Measurements from ENCODE around the gene ZCCHC7.
"Not testable (repeated sequence)": the region's sequence is repeated elsewhere in the genome, so short reads cannot be mapped to it uniquely, and the experiment has no call there.

Gene ZCCHC7

GRCh38 chr9:37301042-37301853 lies 180.9 kb downstream of the ZCCHC7 start:
- no peak for DNase-seq

GRCh38 chr9:37301854-37302172 lies 181.4 kb downstream of the ZCCHC7 start:
- DNase-seq: no peak

- peak in 1 of 2 donors; percentile 90 for DNase-seq
Observed at GRCh38 chr9:37302277-37302676, 181.9 kb downstream of the ZCCHC7 start.

GRCh38 chr9:37303272-37303671 lies 182.9 kb downstream of the ZCCHC7 start:
- not testable (repeated sequence) for DNase-seq

GRCh38 chr9:37309136-37309535 lies 188.8 kb downstream of the ZCCHC7 start:
- DNase-seq: no peak

GRCh38 chr9:37311938-37312708 lies 191.7 kb downstream of the ZCCHC7 start:
- DNase-seq: no peak

GRCh38 chr9:37324261-37324683 lies 203.9 kb downstream of the ZCCHC7 start:
- DNase-seq: no peak

GRCh38 chr9:37324691-37325490 lies 204.5 kb downstream of the ZCCHC7 start:
- no peak for DNase-seq

GRCh38 chr9:37325778-37326177 lies 205.4 kb downstream of the ZCCHC7 start:
- DNase-seq: no peak

- no peak for DNase-seq
Observed at GRCh38 chr9:37327553-37327952, 207.2 kb downstream of the ZCCHC7 start.

- no peak for DNase-seq
Observed at GRCh38 chr9:37328556-37329227, 208.3 kb downstream of the ZCCHC7 start.

GRCh38 chr9:37329576-37329975 lies 209.2 kb downstream of the ZCCHC7 start:
- DNase-seq: peak in 1 of 2 donors; percentile 8

GRCh38 chr9:37331871-37332270 lies 211.5 kb downstream of the ZCCHC7 start:
- no peak for DNase-seq

- no peak for DNase-seq
Observed at GRCh38 chr9:37332578-37332977, 212.2 kb downstream of the ZCCHC7 start.

- DNase-seq: no peak
Observed at GRCh38 chr9:37333288-37333687, 212.9 kb downstream of the ZCCHC7 start.

GRCh38 chr9:37335238-37335637 lies 214.9 kb downstream of the ZCCHC7 start:
- DNase-seq: no peak

GRCh38 chr9:37336150-37336549 lies 215.8 kb downstream of the ZCCHC7 start:
- DNase-seq: no peak

GRCh38 chr9:37337301-37337890 lies 217.0 kb downstream of the ZCCHC7 start:
- DNase-seq: no peak

GRCh38 chr9:37338218-37338617 lies 217.8 kb downstream of the ZCCHC7 start:
- DNase-seq: peak in 1 of 2 donors; percentile 0

- no peak for DNase-seq
Observed at GRCh38 chr9:37339923-37340322, 219.5 kb downstream of the ZCCHC7 start.

- DNase-seq: peak in 1 of 2 donors; percentile 52
Observed at GRCh38 chr9:37340961-37341360, 220.6 kb downstream of the ZCCHC7 start.

- DNase-seq: no peak
Observed at GRCh38 chr9:37341704-37342103, 221.3 kb downstream of the ZCCHC7 start.
